WTC11 (cell line): ENCODE data around the gene NUP93.

ENCODE experiments used
- JUN ChIP-seq: sonication (generic); formaldehyde crosslinking; IDR thresholded peaks from 2 replicates; pipeline ENCODE4 v1.8.0; 2023; ENCODE audit warnings: mild to moderate bottlenecking, missing genetic modification reagents
- MAX ChIP-seq: sonication (generic); formaldehyde crosslinking; IDR thresholded peaks from 2 replicates; pipeline ENCODE4 v1.8.0; 2022; ENCODE audit warnings: mild to moderate bottlenecking, missing genetic modification reagents
- TF ChIP-seq, protein P1 (sequence below): fragments of 200-600 bp; IDR thresholded peaks from 2 replicates; pipeline ENCODE4 v1.8.0; 2022; ENCODE audit warnings: antibody characterized with exemption

GRCh38 chr16:56870276-56870888 lies 140.5 kb downstream of the NUP93 start:
- TF ChIP-seq, protein P1, sequence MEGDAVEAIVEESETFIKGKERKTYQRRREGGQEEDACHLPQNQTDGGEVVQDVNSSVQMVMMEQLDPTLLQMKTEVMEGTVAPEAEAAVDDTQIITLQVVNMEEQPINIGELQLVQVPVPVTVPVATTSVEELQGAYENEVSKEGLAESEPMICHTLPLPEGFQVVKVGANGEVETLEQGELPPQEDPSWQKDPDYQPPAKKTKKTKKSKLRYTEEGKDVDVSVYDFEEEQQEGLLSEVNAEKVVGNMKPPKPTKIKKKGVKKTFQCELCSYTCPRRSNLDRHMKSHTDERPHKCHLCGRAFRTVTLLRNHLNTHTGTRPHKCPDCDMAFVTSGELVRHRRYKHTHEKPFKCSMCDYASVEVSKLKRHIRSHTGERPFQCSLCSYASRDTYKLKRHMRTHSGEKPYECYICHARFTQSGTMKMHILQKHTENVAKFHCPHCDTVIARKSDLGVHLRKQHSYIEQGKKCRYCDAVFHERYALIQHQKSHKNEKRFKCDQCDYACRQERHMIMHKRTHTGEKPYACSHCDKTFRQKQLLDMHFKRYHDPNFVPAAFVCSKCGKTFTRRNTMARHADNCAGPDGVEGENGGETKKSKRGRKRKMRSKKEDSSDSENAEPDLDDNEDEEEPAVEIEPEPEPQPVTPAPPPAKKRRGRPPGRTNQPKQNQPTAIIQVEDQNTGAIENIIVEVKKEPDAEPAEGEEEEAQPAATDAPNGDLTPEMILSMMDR, result no peak
- no peak for TF ChIP-seq MAX (CRISPR knock-in tag)
- no peak for TF ChIP-seq JUN (CRISPR knock-in tag)
